Measurements from ENCODE around the gene MYBPC3. TPM values are rescaled to one million over a fixed set of nuclear protein-coding genes. Genes with fewer than 3 reads are reported as not detected.
A peak's percentile ranks its signal among the peaks of the same experiment; 100 is the strongest.

The MYBPC3 gene
- polyA plus RNA-seq, 1 donor: 0.75 TPM

DNA sequence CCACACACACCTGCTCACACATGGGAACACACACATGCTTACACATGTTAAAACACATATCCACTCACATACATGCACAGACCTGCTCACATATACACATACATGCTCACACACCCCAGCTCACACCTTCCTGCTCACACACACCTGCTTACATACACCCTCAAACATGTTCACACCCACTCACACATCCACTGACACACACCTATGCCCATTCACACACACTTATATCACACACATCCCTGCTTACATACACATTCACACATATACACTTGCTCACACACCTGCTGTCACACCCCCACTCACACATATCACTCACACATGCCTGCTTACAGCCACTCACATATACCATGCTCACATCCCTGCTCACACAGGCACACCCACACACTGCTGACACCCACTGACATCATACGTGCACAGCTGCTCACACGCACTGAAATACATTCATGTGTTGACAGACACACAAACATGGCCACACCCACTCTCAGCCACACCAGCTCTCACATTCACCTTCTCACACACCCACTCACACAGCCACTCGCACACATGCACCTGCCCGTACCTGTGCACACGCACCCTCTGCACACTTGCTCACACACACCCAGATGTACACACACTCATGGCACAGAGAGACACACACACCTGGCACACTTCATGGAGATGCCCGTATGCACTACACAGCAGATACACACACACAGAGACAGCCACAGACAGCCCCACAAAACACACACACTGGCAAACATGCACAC is 5.7 kb upstream of the MYBPC3 start:
- no peak for DNase-seq (ENCODE audit: low read depth)

DNA sequence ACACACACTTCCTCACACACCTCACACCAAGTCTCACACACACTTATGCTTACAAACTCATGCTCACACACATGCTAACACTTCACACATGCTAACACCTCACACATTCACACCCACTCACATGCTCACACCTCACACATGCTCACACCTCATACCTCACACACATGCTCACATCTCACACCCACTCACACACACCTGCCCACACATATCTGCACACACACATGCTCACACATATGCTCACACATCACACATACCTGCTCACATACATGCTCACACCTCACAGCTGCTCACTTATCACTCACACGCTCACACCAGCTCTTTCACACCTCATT is 4.5 kb upstream of the MYBPC3 start:
- DNase-seq (ENCODE audit: low read depth): no peak

DNA sequence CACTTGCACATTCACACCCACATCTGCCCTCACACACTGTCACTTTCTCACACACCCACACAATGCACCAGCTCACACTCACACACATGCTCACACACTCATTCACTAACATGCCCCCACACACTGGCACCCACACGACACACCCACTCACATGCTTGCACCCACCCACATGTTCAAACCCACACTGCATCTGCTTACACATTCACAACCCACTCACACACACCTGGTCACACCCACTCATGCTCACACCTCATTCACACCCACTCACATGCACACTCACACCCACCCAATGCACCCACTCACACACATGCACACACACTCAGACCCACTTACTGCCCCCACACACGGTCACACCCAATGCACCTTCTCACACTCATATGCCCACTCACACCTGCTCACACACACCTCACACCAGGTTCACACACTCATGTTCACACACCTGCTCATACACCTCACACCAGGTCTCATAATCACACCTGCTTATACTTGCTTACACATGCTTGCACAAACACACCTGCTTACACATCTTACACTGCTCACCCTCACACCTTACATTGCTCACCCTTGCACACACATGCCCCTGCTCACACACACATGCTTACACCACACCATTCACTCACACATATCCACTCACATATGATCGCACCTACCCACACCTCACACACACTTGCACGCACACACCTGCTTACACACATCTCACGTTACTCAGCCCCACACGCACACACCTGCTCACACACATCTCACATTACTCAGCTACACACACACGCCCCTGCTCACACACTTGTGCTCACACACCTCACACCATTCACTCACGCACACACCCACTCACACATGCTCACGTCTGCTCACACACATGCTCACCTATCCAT is 3.9 kb upstream of the MYBPC3 start:
- DNase-seq (ENCODE audit: low read depth): no peak

DNA sequence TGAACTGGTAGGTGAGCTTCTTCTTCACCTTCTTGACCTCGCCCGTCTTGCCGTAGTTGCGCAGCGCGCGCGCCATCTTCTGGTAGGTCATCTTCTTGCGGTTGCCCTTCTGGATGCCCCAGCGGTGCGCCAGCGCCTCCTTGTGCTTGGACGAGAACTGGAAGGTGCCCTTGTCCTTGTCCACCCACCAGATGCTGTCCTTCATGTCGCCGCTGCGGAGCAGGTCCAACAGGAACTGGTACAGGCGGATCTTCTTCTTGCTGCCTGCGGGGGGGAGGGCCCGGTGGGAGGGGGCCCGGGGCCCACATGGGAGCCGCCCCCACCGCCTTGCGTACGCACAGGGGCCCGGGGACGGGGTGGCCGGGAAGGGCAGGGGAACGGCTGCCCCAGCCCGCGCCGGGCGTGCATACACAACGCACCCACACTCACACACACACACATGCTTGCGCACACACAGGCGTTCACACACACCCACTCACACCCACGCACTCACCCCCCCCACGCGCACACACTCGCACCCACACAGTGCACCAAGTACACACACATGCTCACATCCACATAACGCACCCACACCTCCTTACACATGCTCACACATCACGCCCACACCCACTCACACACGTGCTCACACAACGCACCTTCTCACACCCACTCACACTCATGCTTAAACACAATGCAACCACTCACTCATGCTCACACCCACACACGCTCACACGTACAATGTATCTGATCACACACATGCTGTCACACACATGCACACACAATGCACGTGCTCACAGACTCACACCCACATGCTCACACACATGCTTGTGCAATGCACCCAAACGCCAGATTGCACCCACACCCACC is 3.0 kb upstream of the MYBPC3 start:
- DNase-seq (ENCODE audit: low read depth): peak; percentile 72

DNA sequence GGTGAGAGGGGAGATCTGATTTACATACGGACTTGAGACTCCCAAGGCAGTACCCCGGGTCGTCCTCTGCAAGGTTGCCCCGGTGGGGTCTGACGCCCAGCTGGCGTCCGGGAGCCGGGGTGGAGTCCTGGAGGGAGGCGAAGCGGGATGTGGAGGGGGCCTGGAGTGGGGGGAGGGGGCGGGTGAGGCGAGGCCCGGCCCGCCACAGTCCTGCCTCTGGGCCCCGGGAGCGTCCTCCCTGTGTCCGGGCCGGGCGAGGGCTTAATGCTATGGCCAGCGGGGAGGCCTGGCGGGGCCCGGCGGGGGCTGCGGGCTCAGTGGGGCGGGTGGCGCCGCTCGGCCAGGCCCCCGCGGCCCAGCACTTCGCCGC is 2.4 kb upstream of the MYBPC3 start:
- DNase-seq (ENCODE audit: low read depth): no peak

DNA sequence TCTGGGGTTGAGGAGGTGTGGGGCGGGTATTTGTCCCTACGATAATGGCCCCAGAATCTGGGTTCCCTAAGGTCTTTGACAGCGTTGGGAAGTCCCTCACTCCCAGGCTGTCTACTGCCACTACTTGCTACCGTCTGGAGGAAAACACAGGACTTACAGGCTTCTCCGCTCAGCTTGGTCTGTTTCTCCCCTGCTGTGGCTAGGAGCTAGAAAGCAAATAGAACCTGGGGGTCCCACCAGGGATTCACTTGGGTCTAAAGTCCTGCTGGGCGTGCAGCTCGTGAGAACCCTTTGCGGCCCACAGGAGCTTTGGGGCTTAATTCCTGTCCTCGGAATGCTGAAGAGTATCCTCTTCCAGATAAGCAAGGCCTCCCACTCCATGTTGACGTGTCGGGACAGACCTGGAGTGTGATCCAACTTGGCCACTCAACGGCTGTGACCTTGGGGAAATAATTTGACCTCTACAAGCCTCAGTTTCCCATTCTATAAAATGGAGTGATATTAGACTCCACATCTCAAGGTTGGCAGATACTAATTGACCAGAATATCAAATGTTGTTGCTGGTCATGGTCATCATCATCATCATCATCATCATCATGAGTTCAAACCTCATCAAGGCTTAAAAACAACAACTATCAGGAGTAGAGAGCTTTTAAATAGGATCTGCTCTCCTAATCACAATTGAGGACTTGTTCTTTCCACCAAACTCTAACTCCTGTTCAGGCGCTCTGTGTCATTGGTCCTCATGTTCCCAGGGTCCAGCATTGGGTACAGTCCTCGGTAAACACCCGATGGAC is 1.7 kb upstream of the MYBPC3 start:
- no peak for DNase-seq (ENCODE audit: low read depth)

DNA sequence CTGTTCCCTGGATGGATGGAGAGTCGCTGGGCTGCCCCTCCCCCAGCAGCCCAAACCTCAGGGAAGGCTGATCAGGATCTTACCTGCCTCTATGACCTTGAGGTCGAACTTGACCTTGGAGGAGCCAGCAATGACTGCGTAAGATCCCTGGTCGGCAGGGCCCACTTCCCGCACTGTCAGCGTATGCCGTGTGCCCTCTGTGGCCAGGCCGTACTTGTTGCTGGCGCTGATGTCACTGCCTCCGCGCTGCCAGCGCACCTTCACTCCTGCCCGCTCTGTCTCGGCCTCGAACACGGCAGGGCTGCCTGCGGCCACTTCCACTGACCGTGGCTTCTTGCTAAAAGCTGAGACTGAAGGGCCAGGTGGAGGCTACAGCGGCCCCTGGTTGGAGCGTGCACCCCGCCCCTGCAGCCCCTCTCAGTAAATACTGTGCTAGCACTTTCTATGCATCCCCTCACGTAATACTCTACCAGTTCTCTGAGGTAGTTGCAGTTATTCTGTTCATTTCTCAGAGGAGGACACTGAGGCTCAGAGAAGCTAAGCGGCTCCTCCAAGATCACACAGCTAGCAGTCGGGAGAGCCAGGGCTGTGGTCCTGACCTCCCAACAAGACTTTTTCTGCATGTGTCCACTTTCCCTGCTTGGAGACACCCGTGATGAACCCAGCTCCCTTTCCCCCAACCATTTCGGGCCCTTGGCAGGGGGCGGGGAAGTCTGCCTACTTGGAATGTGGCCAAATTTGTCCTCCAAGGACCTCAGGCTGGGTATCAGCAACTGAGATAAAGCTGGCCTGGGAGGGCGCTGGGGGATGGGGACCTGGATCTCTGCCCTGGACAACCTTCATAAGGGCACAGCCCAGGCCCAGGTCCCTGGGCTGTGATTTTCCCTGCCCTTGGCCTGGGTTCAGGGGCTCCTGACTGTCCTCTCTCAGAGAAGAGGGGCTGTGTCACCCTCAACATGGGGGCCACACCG is 1.1 kb downstream of the MYBPC3 start:
- DNase-seq (ENCODE audit: low read depth): no peak

DNA sequence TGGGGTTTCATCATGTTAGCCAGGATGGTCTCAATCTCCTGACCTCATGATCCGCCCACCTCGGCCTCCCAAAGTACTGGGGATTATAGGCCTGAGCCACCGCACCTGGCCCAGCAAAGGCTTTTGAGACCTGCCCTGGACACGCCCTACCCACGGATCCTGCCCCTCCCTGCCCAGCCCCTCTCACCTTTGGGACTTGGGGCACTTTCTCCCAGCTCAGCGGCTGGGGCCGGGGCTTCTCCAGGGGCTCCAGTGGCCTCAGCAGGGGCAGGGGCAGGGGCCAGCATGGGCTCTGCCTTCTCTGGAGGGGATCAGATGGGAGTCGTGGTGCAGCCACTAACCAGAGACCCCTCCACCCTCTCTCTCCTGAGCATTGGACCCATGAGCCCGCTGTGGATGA is 2.2 kb downstream of the MYBPC3 start:
- no peak for DNase-seq (ENCODE audit: low read depth)

DNA sequence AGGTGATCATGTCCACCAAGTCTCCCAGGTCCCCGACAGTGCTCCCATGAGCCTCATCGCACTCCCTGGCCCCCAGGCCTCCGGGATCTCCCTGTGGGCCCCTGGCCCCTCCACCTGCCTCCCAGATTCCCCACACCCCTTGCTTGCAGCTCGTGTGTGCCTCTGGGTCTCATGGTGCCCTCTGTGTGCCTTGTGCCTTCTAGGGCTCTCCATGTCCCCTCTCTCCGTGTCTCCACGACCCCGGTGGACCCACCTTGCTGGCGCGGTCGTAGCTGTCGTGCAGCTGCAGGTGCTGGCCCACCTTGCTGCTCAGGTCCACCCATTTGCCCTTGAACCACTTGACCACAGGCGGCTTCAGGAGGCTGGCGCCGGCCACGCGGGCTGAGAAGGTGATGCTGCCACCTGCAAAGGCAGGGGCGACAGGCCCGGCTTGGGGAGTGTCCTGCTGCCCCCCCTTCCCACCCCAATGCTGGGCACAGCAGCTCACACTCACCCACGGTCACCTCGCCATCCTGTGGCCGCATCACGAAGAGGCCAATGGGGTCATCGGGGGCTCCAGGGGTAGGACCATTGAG is 2.9 kb downstream of the MYBPC3 start:
- DNase-seq (ENCODE audit: low read depth): no peak

DNA sequence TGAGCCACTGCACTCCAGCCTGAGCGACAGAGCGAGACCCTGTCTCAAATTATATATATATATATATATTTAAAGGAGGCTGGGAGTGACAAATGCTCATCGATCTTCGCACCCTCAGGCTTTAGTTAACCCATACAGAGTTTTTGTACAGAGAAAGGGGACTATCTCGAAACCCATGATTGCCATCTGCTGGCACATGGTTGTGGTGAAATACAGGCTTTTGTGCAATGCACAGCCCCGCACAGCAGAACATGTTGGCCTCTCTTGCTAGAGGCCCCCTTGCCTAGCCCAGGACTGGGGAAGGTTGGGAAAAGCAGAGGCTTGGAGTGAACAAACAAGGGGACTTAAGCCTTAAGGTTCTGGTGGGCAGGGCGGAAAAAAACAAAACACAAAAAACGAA is 3.6 kb downstream of the MYBPC3 start:
- no peak for DNase-seq (ENCODE audit: low read depth)

DNA sequence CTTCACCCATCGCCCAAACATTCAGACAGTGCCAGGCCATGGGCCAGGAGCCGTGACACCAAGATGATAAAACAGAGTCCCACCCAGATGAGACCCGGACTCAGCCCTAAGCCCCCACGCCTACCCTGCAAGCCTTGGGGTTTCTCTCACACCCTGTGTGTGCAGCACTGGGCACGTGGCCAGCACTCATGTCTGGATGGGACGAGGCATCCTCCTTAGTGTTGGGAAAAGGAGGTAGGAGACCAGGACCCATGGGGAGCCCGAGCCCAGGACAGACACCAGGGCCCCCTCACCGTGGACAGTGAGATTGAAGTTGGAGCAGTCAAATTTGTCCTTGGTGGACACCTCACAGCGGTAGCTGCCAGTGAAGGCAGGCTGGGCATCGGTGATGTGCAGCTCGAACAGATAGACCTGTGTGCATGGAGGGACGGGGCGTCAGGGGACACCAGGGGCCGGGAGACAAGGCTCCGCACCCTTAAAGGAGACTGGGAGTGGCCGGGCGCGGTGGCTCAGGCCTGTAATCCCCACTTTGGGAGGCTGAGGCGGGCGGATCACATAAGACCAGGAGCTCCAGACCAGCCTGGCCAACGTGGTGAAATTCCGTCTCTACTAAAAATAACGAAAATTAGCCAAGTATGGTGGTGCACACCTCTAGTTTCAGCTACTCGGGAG is 4.2 kb downstream of the MYBPC3 start:
- DNase-seq (ENCODE audit: low read depth): no peak

DNA sequence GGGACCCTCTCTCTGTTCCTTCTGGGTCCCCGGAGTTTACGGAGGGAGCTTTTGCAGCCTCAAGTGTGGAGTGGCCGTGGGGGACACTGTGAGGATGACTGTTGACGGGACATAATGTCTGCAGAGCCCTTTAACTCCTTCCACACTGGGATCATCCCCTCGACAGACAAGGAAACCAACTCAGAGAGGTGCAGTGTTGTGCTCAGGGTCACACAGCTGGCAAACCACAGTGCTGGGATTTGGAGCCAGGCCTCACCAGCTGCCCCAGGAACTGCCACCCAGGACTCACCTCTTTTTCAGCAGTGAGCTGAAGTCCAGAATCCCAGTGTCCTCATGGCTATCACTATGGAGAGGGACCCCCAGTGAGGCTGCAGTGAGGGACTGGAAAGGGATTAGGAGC is 5.4 kb downstream of the MYBPC3 start:
- no peak for DNase-seq (ENCODE audit: low read depth)

DNA sequence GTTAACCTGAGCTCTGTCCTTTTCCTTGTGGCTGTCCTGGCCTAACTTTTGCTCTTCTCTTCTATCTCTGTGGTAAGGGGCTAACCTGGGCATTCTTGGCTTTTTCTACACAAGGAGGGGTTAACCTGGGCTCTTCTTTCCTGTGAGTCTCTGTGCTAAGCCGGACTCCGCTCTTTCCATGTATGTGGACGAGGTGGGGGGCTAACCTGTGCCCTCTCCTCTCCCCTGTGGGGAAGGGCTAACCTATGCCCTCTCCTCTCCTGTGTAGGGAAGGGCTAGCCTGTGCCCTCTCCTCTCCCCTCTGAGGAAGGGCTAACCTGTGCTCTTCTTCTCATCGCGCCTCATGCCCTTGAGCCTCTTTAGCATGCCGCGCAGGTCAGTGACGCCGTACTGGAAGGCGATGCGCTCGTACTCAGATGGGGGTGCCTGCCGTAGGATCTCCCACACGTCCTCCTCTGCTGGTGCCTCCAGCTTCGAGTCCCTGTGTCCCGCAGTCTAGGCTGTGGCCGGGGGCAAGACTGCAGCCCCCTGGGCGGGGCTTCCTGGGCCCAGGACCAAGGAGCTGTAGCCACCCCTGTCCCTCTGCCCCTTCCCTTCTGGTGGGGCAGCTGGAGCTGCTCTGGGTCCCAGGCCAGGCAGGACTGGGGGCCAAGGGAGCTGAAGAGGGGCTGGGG is 6.5 kb downstream of the MYBPC3 start:
- DNase-seq (ENCODE audit: low read depth): no peak

DNA sequence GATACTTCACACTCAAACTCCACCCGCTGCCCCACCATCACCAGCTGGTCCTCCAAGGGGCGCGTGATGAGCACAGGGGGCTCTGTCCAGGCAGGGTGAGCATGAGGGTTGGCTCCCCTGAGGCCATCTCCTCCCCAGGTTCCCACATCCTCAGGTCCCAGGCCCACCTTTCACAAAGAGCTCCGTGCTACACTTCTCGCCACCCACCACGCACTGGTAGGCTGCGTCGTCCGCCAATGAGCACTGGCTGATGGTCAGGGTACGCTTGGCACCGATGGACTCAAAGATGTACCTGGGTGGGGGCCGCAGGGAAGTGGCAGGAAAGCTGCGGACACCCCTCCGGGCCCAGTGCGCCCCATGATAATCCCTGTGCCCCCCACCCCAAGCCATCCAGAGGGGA is 9.6 kb downstream of the MYBPC3 start:
- DNase-seq (ENCODE audit: low read depth): no peak

DNA sequence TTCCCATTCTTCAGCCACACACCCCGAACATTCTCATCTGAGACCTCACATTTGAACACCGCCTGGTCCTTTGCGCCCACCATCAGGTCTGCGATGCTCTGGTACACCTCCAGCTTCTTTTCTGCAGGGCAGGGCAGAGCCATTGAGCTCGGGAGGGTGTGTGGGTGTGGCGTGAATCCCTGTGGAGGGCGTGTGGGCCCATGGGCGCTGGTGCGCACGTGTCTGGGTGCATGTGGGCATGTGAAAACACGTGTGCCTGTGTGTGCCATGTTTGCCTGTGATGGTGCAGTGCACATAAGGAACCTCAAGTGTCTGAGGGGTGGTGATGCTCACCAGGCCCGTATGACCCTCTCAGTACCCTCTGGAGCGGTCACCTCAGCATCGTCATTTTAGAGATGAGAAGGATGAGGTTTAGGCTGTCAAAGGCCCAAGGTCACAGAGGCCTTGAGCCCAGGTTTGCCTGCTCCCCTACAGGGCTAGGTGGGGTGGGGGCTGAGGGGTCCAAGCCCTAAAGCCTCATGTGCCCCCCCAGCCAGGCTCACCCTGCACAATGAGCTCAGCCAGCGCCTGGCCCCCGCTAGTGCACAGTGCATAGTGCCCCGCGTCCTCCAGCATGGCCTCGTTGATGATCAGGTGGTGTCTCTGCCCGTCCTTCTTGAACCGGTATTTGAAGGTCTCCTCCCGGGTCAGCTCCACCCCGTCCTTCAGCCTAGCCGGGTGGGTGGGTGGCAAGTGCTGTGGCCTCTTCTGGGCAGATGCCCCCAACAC is 10.3 kb downstream of the MYBPC3 start:
- no peak for DNase-seq (ENCODE audit: low read depth)

DNA sequence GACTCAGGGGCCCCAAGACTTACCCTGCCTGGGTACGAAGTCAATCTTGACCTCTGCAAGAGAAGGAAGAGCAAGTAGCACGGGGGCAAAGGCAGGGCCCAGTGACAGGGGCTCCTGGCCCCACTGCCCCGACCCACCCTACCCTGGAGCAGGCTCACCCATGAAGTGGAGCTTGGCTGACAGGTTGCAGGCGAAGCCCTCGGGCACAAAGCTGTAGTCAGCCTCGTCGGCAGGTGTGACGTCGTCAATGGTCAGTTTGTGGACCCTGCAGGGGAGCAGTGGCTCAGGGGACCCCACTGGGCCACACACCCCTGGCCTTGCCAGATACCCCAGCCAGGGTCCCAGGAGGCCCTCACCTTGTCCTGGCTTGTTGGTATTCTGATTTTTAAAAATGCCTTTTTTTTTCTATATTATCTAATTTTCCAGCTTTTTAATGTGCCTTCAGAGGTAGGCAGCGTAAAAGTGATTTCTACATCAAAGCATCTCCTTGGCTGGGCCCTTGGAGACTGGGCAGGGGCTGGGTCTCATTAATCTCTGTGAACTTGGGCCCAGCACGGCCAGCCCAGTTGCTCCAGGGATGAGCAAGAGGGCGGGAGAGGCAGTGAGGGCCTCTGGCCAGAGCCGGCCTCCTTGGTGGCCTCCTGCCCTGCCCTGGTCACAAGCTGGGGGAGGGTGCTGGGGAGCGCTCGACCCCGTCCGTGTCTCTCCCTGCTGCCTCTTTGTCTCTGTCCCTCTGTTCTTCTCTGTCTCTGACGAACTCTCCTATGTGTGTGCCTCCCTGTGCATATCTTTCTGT is 11.3 kb downstream of the MYBPC3 start:
- DNase-seq (ENCODE audit: low read depth): no peak

DNA sequence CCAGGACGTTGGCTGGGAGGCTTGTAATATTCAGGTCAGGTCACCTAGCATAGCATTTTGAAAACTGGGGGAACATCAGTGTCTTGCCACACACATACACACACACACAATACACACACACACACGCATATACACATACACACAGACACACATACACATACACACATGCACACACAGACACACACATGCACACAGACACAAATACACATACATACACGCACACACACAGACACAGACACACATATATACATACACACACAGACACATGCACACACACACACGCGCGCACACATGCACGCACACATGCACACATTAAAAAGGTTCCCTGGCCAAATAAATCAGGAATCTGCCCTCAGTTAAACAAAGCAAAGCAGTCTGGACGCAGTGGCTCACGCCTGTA is 12.5 kb downstream of the MYBPC3 start:
- no peak for DNase-seq (ENCODE audit: low read depth)

Measured in forelimb muscle (tissue), 1 donor.